IMR-90 (cell line): Measurements from ENCODE around the gene PGR. TPM values are rescaled to one million over a fixed set of nuclear protein-coding genes. Genes with fewer than 3 reads are reported as not detected.

Source experiments
- ATAC-seq: fragments of 200-7000 bp; cut with Tn5 transposase; 2 replicates; pipeline ENCODE4 v1.9.1; 2020; ENCODE audit warnings: low read depth, mild to moderate bottlenecking, moderate library complexity
- BruUV-seq: library from RNA; stranded (reverse); fragments of 400-500 nt; replicated peaks from 2 replicates; lab custom pipeline; 2021; lab: Mats Ljungman, UMichigan
- CTCF ChIA-PET: fragments of 300-600 bp; formaldehyde crosslinking; extraction: SDS; loops from one replicate; lab custom pipeline; 2021; ENCODE audit warnings: antibody characterized with exemption; lab: Yijun Ruan, JAX
- POLR2A ChIA-PET: fragments of 300-600 bp; sonication (Branson Sonifier 250); formaldehyde crosslinking; loops from one replicate; lab custom pipeline; 2022; ENCODE audit warnings: antibody characterized with exemption; ENCODE audit not compliant: unreplicated experiment; lab: Charles Lee
- DNase-seq: peaks from one replicate; pipeline ENCODE4 v3.0.0; 2013
- H2AFZ ChIP-seq: replicated peaks from 2 replicates; pipeline ENCODE3; 2013; ENCODE audit warnings: low read length, mild to moderate bottlenecking; ENCODE audit not compliant: poor library complexity
- H2AK5ac ChIP-seq: 2 replicates; pipeline ENCODE4 v1.6.1; 2013; ENCODE audit warnings: low read depth, low read length, inconsistent platforms
- H2AK9ac ChIP-seq: replicated peaks from 2 replicates; pipeline ENCODE3; 2013; ENCODE audit warnings: mild to moderate bottlenecking, low read depth, low read length, moderate library complexity; ENCODE audit not compliant: poor library complexity
- H2BK120ac ChIP-seq: 2 replicates; pipeline ENCODE4 v1.6.1; 2013; ENCODE audit warnings: low read depth, low read length, inconsistent platforms
- H2BK15ac ChIP-seq: 3 replicates; pipeline ENCODE4 v1.6.1; 2013; ENCODE audit warnings: low read depth, low read length, inconsistent platforms
- H2BK20ac ChIP-seq: 2 replicates; pipeline ENCODE4 v1.6.1; 2013; ENCODE audit warnings: low read depth, mild to moderate bottlenecking, inconsistent platforms, low read length, moderate library complexity
- H2BK5ac ChIP-seq: 2 replicates; pipeline ENCODE4 v1.6.1; 2013; ENCODE audit warnings: mild to moderate bottlenecking, low read depth, low read length, inconsistent platforms; ENCODE audit not compliant: poor library complexity, severe bottlenecking
- H3K14ac ChIP-seq: replicated peaks from 2 replicates; pipeline ENCODE4 v1.6.1; 2013; ENCODE audit warnings: low read depth, low read length, inconsistent platforms
- H3K18ac ChIP-seq: 2 replicates; pipeline ENCODE4 v1.6.1; 2013; ENCODE audit warnings: low read depth, low read length, control low read depth
- H3K23ac ChIP-seq: 2 replicates; pipeline ENCODE4 v1.6.1; 2013; ENCODE audit warnings: low read depth, low read length, inconsistent platforms
- H3K27ac ChIP-seq: 2 replicates; pipeline ENCODE4 v1.5.1; 2013; ENCODE audit warnings: mild to moderate bottlenecking, control low read depth, low read length; ENCODE audit not compliant: insufficient read depth
- H3K27me3 ChIP-seq: 2 replicates; pipeline ENCODE4 v1.6.1; 2013; ENCODE audit warnings: low read length; ENCODE audit not compliant: control insufficient read depth, insufficient read depth
- H3K36me3 ChIP-seq: 2 replicates; pipeline ENCODE4 v1.6.1; 2013; ENCODE audit warnings: low read length, mixed read lengths; ENCODE audit not compliant: control insufficient read depth, insufficient read depth
- H3K4ac ChIP-seq: 2 replicates; pipeline ENCODE4 v1.6.1; 2013; ENCODE audit warnings: low read depth, low read length, inconsistent platforms
- H3K4me1 ChIP-seq: 2 replicates; pipeline ENCODE4 v1.6.1; 2013; ENCODE audit warnings: low read length, mixed read lengths; ENCODE audit not compliant: control insufficient read depth, insufficient read depth
- H3K4me2 ChIP-seq: 2 replicates; pipeline ENCODE4 v1.6.1; 2013; ENCODE audit warnings: low read depth, mild to moderate bottlenecking, control low read depth, low read length, moderate library complexity
- H3K4me3 ChIP-seq: 2 replicates; pipeline ENCODE4 v1.5.1; 2013; ENCODE audit warnings: low read depth, mild to moderate bottlenecking, control low read depth, low read length, moderate library complexity; ENCODE audit not compliant: insufficient read depth
- H3K56ac ChIP-seq: 2 replicates; pipeline ENCODE4 v1.6.1; 2013; ENCODE audit warnings: low read length, inconsistent platforms; ENCODE audit not compliant: insufficient read depth; ENCODE audit errors: extremely low read depth
- H3K79me1 ChIP-seq, 2 experiments: 2 replicates each; pipeline ENCODE4 v1.6.1; 2013; ENCODE audit warnings: low read length in 2 of 2, inconsistent platforms in 1 of 2, low read depth in 1 of 2
- H3K9ac ChIP-seq: 2 replicates; pipeline ENCODE4 v1.6.1; 2013; ENCODE audit warnings: low read depth, low read length, control low read depth
- H3K9me1 ChIP-seq: 2 replicates; pipeline ENCODE4 v1.6.1; 2013; ENCODE audit warnings: low read length, inconsistent platforms; ENCODE audit not compliant: insufficient read depth
- H3K9me3 ChIP-seq: 2 replicates; pipeline ENCODE4 v1.6.1; 2013; ENCODE audit warnings: low read length; ENCODE audit not compliant: control insufficient read depth, insufficient read depth
- H4K20me1 ChIP-seq: 2 replicates; pipeline ENCODE4 v1.6.1; 2013; ENCODE audit warnings: low read length, inconsistent platforms; ENCODE audit not compliant: insufficient read depth
- H4K5ac ChIP-seq: 2 replicates; pipeline ENCODE4 v1.6.1; 2013; ENCODE audit warnings: mild to moderate bottlenecking, low read depth, low read length, control low read depth
- H4K8ac ChIP-seq, 2 experiments: 2 replicates each; pipeline ENCODE4 v1.6.1; 2013; ENCODE audit warnings: low read depth in 2 of 2, low read length in 2 of 2, control low read depth in 1 of 2, inconsistent platforms in 1 of 2
- H4K91ac ChIP-seq: 2 replicates; pipeline ENCODE4 v1.6.1; 2013; ENCODE audit warnings: low read depth, low read length, inconsistent platforms; ENCODE audit not compliant: insufficient read depth
- RCOR1 ChIP-seq: IDR thresholded peaks from 2 replicates; pipeline ENCODE4 v1.6.1; 2012; ENCODE audit warnings: mild to moderate bottlenecking, low read length, improper control_type of control experiment; ENCODE audit not compliant: insufficient replicate concordance
- WGBS, 2 experiments: methylation state at CpG; one replicate each; pipeline versions ENCODE4 v1.1.5 to v1.1.7; 2013; ENCODE audit warnings: missing lambda C conversion rate in 2 of 2; ENCODE audit not compliant: insufficient read length in 1 of 2; ENCODE audit errors: extremely low coverage in 2 of 2; 5-methylcytosine and 5-hydroxymethylcytosine counted together
- dilution Hi-C: fragments of 300-500 bp; cut with HindIII; formaldehyde crosslinking; loops from one replicate; pipeline ENCODE4 v1.14.3; 2018; ENCODE audit warnings: low sequenced_read_pairs; ENCODE audit not compliant: unreplicated experiment
- in situ Hi-C: fragments of 300-500 bp; cut with MboI; formaldehyde crosslinking; loops from 3 replicates; pipeline ENCODE4 v1.14.3; 2019; ENCODE audit warnings: low sequenced_read_pairs, inconsistent platforms, mixed read lengths
- intact Hi-C: fragments of 100-400 bp; cut with micrococcal nuclease; formaldehyde crosslinking; loops from 2 replicates; pipeline ENCODE4 v1.10.0; 2022
- polyA plus RNA-seq, 3 experiments: library from polyadenylated mRNA; depleted of rRNA; stranded (reverse); fragments of >200 nt; gene quantifications; 2 replicates each; pipeline ENCODE4 v1.2.3, GENCODE V29; 2012; ENCODE audit warnings: low replicate concordance in 1 of 3
- total RNA-seq: library from RNA; depleted of rRNA; stranded (reverse); fragments of >200 nt; gene quantifications from 2 replicates; pipeline ENCODE4 v1.2.3, GENCODE V29; 2012

The PGR gene
- total and polyA plus RNA-seq, 2 of the 4 experiments (the other 2 are of a cell fraction), result under 0.01 TPM; not detected in 1

DNA sequence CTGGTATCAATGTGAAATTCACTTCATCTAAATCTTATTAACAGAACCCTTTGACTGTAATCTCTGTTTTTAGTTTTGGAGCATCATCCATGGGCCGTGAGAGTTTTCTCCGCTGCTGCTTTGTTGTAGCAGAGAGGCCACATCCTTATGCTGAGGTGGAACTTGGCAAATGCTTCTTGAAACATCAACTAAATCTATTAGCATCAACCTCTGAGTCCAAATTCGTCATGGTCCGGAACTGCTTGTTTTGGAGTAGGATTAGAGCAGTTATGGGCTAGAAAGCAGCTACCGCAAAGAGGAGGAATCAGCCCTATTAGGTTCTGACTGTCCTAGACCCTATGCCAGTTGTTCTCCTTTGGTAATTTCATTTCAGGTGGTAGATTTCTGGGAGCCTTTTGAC, 117.7 kb downstream of the PGR start:
- ChIA-PET CTCF (no interaction called here), POLR2A (no interaction called here)
- intact Hi-C loops, result no loop called here
- Histone ChIP-seq H2BK5ac (no peak overlapping the region), H2BK15ac (no peak overlapping the region), H3K79me1 (no peaks in the 10 kb centered on the region), H4K91ac (no peak overlapping the region), H3K27me3 (no peaks in the 10 kb centered on the region), H4K20me1 (no peaks in the 10 kb centered on the region), H3K4me3 (no peak overlapping the region), H4K5ac (no peak overlapping the region), H4K8ac (no peak overlapping the region), H3K9me3 (no peaks in the 10 kb centered on the region), H3K56ac (no peak overlapping the region), H2AK5ac (no peak overlapping the region), H3K9me1 (no peaks in the 10 kb centered on the region), H3K4me1 (no peaks in the 10 kb centered on the region), H3K18ac (no peak overlapping the region), H2BK120ac (no peak overlapping the region), H3K36me3 (no peaks in the 10 kb centered on the region), H3K14ac (no peak overlapping the region), H2AFZ (no peak overlapping the region), H3K23ac (no peak overlapping the region), H3K9ac (no peak overlapping the region), H2AK9ac (no peak overlapping the region), H2BK20ac (no peak overlapping the region), H3K27ac (no peak overlapping the region), H3K4me2 (no peak overlapping the region), H3K4ac (no peak overlapping the region)
- dilution Hi-C loops, result no loop called here
- no peak for ATAC-seq
- no CpG with 5 or more reads among the region's 5 CpGs for WGBS, 2 experiments
- no peak for TF ChIP-seq RCOR1
- DNase-seq, result no peak
- BruUV-seq, result no TSS peak
- in situ Hi-C loops, result no loop called here
